Measurements from ENCODE around the gene IL25. TPM values are rescaled to one million over a fixed set of nuclear protein-coding genes. Genes with fewer than 3 reads are reported as not detected.

IL25 gene
- total and polyA plus RNA-seq, 8 donors: not detected

GRCh38 chr14:23409966-23410635 is 37.5 kb downstream of the IL25 start:
- no peak for TF ChIP-seq CTCF (IDR thresholded peaks at IDR 0.05)
- WGBS, 2 donors: 71 to 78% methylated on average over 13 to 14 of the region's 14 CpGs
- FAIRE-seq (no peak), ATAC-seq (no peak), DNase-seq (no peak)
- no peaks in the 10 kb centered on the region for H3K9me3 ChIP-seq
- no peaks in the 10 kb centered on the region for H3K36me3 ChIP-seq
- no peaks in the 10 kb centered on the region for H3K27me3 ChIP-seq
- no peak overlapping the region for H3K4me3 ChIP-seq
- H3K4me1 ChIP-seq: peaks cover 0 to 2% (median 0%) of the 10 kb centered on the region in 3 donors
- no peak overlapping the region for H3K27ac ChIP-seq
- intact Hi-C loops (cut with DNase I): no loop called here

- no peak for ATAC-seq
- DNase-seq: no peak
- intact Hi-C loops (cut with DNase I): no loop called here
- 83 to 87% methylated on average over 14 of the region's 14 CpGs for WGBS, 2 donors
- no peak for FAIRE-seq
- H3K27ac ChIP-seq: no peak overlapping the region
- H3K4me1 ChIP-seq: peaks cover 0 to 4% (median 0%) of the 10 kb centered on the region in 3 donors
- no peak for TF ChIP-seq CTCF (IDR thresholded peaks at IDR 0.05)
- no peaks in the 10 kb centered on the region for H3K9me3 ChIP-seq
- no peaks in the 10 kb centered on the region for H3K27me3 ChIP-seq
- H3K36me3 ChIP-seq: no peaks in the 10 kb centered on the region
- H3K4me3 ChIP-seq: no peak overlapping the region
Measured at GRCh38 chr14:23411563-23412525, 39.2 kb downstream of the IL25 start.

- FAIRE-seq: no peak
- Histone ChIP-seq H3K9me3 (no peaks in the 10 kb centered on the region), H3K27me3 (no peaks in the 10 kb centered on the region), H3K4me3 (no peak overlapping the region), H3K36me3 (no peaks in the 10 kb centered on the region), H3K4me1 (peaks cover 0 to 4% (median 0%) of the 10 kb centered on the region in 3 donors), H3K27ac (no peak overlapping the region)
- DNase-seq: no peak
- intact Hi-C loops (cut with DNase I): no loop called here
- WGBS, 2 donors: 88 to 95% methylated on average over 16 of the region's 16 CpGs
- TF ChIP-seq CTCF (IDR thresholded peaks at IDR 0.05): no peak
- no peak for ATAC-seq
Measured at GRCh38 chr14:23413681-23414080, 41.1 kb downstream of the IL25 start.

- TF ChIP-seq CTCF (IDR thresholded peaks at IDR 0.05): no peak
- Histone ChIP-seq H3K4me1 (peaks cover 0 to 4% (median 0%) of the 10 kb centered on the region in 3 donors), H3K27ac (no peak overlapping the region), H3K36me3 (no peaks in the 10 kb centered on the region), H3K9me3 (no peaks in the 10 kb centered on the region), H3K27me3 (no peaks in the 10 kb centered on the region), H3K4me3 (no peak overlapping the region)
- intact Hi-C loops (cut with DNase I): no loop called here
- FAIRE-seq: no peak
- DNase-seq: no peak
- no peak for ATAC-seq
- WGBS, 2 donors: 69 to 93% methylated on average over 3 of the region's 3 CpGs
Measured at GRCh38 chr14:23414254-23414653, 41.6 kb downstream of the IL25 start.
